ENCODE measurements around the gene NOG. TPM values are rescaled to one million over a fixed set of nuclear protein-coding genes. Genes with fewer than 3 reads are reported as not detected.

The NOG gene
- total RNA-seq, 2 experiments from 2014 or later: 12.5 to 12.7 TPM

DNA sequence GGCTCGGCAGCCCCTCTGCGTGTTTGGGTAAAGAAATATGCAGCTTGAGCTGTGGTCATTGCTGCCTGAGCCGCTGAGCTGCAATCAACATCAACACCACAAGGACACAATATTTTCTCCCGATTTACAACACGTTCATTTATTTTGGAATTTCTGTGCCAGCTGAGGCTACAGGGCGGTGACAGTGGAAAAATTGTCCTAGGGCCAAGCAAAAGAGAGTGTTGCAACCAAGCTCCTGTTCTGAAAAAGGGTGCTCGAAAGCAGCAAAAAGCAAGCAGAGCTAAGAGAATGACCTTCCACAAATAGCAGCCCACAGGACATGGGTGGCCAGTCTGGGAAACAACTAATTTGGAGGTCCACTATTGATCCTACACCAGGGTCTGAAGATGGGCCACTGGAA, 35.4 kb upstream of the NOG start:
- TF ChIP-seq, protein P1, sequence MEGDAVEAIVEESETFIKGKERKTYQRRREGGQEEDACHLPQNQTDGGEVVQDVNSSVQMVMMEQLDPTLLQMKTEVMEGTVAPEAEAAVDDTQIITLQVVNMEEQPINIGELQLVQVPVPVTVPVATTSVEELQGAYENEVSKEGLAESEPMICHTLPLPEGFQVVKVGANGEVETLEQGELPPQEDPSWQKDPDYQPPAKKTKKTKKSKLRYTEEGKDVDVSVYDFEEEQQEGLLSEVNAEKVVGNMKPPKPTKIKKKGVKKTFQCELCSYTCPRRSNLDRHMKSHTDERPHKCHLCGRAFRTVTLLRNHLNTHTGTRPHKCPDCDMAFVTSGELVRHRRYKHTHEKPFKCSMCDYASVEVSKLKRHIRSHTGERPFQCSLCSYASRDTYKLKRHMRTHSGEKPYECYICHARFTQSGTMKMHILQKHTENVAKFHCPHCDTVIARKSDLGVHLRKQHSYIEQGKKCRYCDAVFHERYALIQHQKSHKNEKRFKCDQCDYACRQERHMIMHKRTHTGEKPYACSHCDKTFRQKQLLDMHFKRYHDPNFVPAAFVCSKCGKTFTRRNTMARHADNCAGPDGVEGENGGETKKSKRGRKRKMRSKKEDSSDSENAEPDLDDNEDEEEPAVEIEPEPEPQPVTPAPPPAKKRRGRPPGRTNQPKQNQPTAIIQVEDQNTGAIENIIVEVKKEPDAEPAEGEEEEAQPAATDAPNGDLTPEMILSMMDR (IDR thresholded peaks at IDR 0.05): no peak
- no peak overlapping the region for H3K4me3 ChIP-seq (ENCODE audit: low read length)
- ChIA-PET CTCF (no interaction called here), POLR2A (no interaction called here)
- no peak for DNase-seq
- Mint-ChIP-seq H3K4me3 (no peak overlapping the region), H3K27me3 (peaks cover 10% of the 10 kb centered on the region), H3K27ac (no peak overlapping the region), H3K36me3 (ENCODE audit: low read depth) (no peaks in the 10 kb centered on the region), H3K4me1 (ENCODE audit: low read depth) (no peaks in the 10 kb centered on the region), H3K9me3 (no peaks in the 10 kb centered on the region)
- H3K4me1 ChIP-seq (ENCODE audit: insufficient read depth, low read length): no peaks in the 10 kb centered on the region
- no peak overlapping the region for H3K27ac ChIP-seq (ENCODE audit: low read depth in 1 of 2, low read length in 2 of 2)
- no peaks in the 10 kb centered on the region for H3K36me3 ChIP-seq (ENCODE audit: insufficient read depth, low read length)
- H3K27me3 ChIP-seq (ENCODE audit: control insufficient read depth in 1 of 2, insufficient read depth in 2 of 2, low read length in 2 of 2): peaks cover 0 to 2% of the 10 kb centered on the region in 2 experiments
- ATAC-seq (ENCODE audit: poor library complexity): no peak
- H3K9me3 ChIP-seq (ENCODE audit: control insufficient read depth in 1 of 2, insufficient read depth in 1 of 2, low read length in 2 of 2): no peaks in the 10 kb centered on the region
- intact Hi-C loops (cut with DNase I, micrococcal nuclease): no loop called here

DNA sequence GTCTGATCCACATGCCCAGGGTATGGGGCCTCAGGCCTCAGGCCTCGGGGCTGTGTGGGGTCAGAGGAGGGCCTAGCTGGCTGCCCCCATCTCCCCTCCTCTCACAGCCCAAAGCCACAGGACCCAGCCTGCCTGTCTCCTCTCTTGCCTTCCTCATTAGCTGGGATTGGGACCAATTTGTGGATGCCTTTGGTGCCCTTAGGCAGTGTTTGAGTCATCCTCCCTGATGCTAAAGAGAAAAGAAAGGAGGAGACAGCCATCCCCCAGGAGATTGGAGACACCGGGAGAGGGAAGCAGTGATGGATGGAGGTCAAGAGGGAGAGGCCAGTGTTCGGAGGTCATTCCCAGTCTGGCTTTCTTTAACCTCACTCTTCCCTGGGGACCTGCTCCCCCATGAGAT, 23.3 kb upstream of the NOG start:
- H3K4me3 Mint-ChIP-seq: no peak overlapping the region
- Histone ChIP-seq H3K36me3 (ENCODE audit: insufficient read depth, low read length) (no peaks in the 10 kb centered on the region), H3K4me3 (ENCODE audit: low read length) (no peak overlapping the region), H3K27me3 (ENCODE audit: control insufficient read depth in 1 of 2, insufficient read depth in 2 of 2, low read length in 2 of 2) (no peaks in the 10 kb centered on the region), H3K9me3 (ENCODE audit: control insufficient read depth in 1 of 2, insufficient read depth in 1 of 2, low read length in 2 of 2) (no peaks in the 10 kb centered on the region), H3K27ac (ENCODE audit: low read depth in 1 of 2, low read length in 2 of 2) (no peak overlapping the region), H3K4me1 (ENCODE audit: insufficient read depth, low read length) (no peaks in the 10 kb centered on the region)
- H3K27me3 Mint-ChIP-seq: peaks cover 17% of the 10 kb centered on the region
- H3K36me3 Mint-ChIP-seq (ENCODE audit: low read depth): no peaks in the 10 kb centered on the region
- no peak overlapping the region for H3K27ac Mint-ChIP-seq
- intact Hi-C loops (cut with DNase I, micrococcal nuclease): no loop called here
- DNase-seq (no peak), ATAC-seq (ENCODE audit: poor library complexity) (no peak)
- no peaks in the 10 kb centered on the region for H3K4me1 Mint-ChIP-seq (ENCODE audit: low read depth)
- no peaks in the 10 kb centered on the region for H3K9me3 Mint-ChIP-seq
- POLR2A ChIA-PET: no interaction called here
- TF ChIP-seq, protein P1 (IDR thresholded peaks at IDR 0.05): no peak
- CTCF ChIA-PET: no interaction called here

- TF ChIP-seq, protein P1 (IDR thresholded peaks at IDR 0.05): no peak
- CTCF ChIA-PET: no interaction called here
- no peaks in the 10 kb centered on the region for H3K9me3 Mint-ChIP-seq
- Histone ChIP-seq H3K9me3 (ENCODE audit: control insufficient read depth in 1 of 2, insufficient read depth in 1 of 2, low read length in 2 of 2) (no peaks in the 10 kb centered on the region), H3K4me1 (ENCODE audit: insufficient read depth, low read length) (no peaks in the 10 kb centered on the region), H3K4me3 (ENCODE audit: low read length) (no peak overlapping the region), H3K36me3 (ENCODE audit: insufficient read depth, low read length) (no peaks in the 10 kb centered on the region), H3K27me3 (ENCODE audit: control insufficient read depth in 1 of 2, insufficient read depth in 2 of 2, low read length in 2 of 2) (no peaks in the 10 kb centered on the region), H3K27ac (ENCODE audit: low read depth in 1 of 2, low read length in 2 of 2) (no peak overlapping the region)
- H3K27ac Mint-ChIP-seq: no peak overlapping the region
- no peak for ATAC-seq (ENCODE audit: poor library complexity)
- no peak for DNase-seq
- H3K4me1 Mint-ChIP-seq (ENCODE audit: low read depth): no peaks in the 10 kb centered on the region
- peaks cover 21% of the 10 kb centered on the region for H3K27me3 Mint-ChIP-seq
- no peak overlapping the region for H3K4me3 Mint-ChIP-seq
- no peaks in the 10 kb centered on the region for H3K36me3 Mint-ChIP-seq (ENCODE audit: low read depth)
- POLR2A ChIA-PET: interaction anchor here (0.6 kb wide), 2 partner anchors 24 to 515 kb away, joined by 3 read pairs; no protein-coding TSS in a partner anchor
- intact Hi-C loops (cut with DNase I, micrococcal nuclease): no loop called here
Measured at GRCh38 chr17:56571456-56571855, 22.0 kb upstream of the NOG start.

All from CD4-positive, alpha-beta T cell (primary cell).